GM06990 (cell line): ENCODE data around the gene CDC14A.
"Not testable (repeated sequence)": the region's sequence is repeated elsewhere in the genome, so short reads cannot be mapped to it uniquely, and the experiment has no call there.

Experiments
- DNase-seq: peaks from one replicate; pipeline ENCODE4 v3.0.0-alpha.2; 2011; ENCODE audit not compliant: insufficient read length; ENCODE audit errors: extremely low read depth
- H3K27me3 ChIP-seq: replicated peaks from 2 replicates; pipeline ENCODE4 v1.6.0; 2011; ENCODE audit warnings: low read length; ENCODE audit not compliant: control insufficient read depth, insufficient read depth
- H3K36me3 ChIP-seq: 2 replicates; pipeline ENCODE4 v1.5.1; 2011; ENCODE audit warnings: low read length; ENCODE audit not compliant: control insufficient read depth, insufficient read depth
- H3K4me3 ChIP-seq: replicated peaks from 2 replicates; pipeline ENCODE4 v1.5.1; 2011; ENCODE audit warnings: low read depth, mild to moderate bottlenecking, control low read depth, low read length
- CTCF ChIP-seq: IDR thresholded peaks from 2 replicates; pipeline ENCODE4 v1.5.1; 2011; ENCODE audit warnings: low read length, control low read depth, mild to moderate bottlenecking, inconsistent platforms; ENCODE audit not compliant: insufficient read depth, poor library complexity, severe bottlenecking

The CDC14A gene

DNA sequence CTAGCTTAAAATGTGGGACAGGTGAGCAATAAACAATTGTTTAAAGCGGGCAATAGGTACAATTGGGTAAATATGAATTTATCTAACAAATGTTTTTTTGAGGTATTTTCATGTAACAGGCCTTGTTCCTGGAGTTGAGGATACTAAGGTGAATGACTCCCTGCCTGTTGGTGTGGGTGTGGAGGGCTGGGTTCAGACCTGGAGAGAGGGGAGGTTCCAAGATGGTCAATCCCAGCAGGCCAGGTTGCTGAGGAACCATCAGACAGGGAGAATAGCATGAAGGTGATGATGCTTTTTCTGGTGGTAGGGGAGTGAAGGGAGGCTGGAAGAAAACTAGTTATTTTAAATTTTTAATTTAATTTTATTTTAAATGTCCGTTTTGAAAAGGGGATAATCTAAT lies 46.3 kb downstream of the CDC14A start:
- TF ChIP-seq CTCF: no peak
- Histone ChIP-seq H3K36me3 (no peaks in the 10 kb centered on the region), H3K27me3 (no peaks in the 10 kb centered on the region)

DNA sequence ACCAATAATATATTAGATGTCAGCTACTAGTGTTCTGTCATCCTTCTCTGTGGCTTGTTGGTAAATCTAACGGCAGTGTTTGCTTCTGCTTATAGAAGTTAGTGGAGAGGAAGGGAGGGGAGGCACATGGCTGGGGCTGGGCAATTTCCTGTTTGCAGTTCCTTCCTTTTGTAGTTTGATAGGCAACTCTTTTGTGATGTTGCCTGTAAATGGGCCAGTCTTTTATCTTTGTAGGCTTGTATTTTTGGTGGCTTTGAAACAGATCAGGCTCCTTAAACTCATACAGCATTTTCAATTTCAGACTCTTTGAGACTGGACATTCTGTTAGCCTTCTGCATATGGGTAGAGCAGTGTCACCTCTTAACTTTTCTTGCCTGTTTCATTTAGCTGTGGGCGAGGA lies 48.1 kb downstream of the CDC14A start:
- no peak for TF ChIP-seq CTCF
- no peak overlapping the region for H3K4me3 ChIP-seq
- no peaks in the 10 kb centered on the region for H3K36me3 ChIP-seq
- DNase-seq: no peak
- H3K27me3 ChIP-seq: no peaks in the 10 kb centered on the region

More for the DNA sequence above, 46.3 kb downstream of the CDC14A start:
- no peak overlapping the region for H3K4me3 ChIP-seq
- DNase-seq: no peak

DNA sequence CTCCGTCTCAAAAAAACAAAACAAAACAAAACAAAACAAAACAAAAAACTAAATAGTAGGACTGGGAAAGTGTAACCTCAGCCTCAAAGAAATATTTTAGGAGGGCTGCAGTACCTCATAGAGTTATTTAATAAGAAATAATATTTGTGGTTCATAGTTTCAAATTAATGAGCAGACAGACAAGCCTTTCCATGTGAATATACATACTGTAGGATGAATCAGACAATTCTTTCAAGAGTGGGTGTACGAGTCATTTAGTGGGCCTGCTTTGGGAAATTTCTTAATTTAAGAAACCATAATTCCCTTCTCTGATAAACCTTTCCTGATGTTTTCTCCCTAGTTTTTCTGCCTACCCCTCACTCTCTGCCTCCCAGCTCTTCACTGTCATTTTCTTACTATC lies 52.5 kb downstream of the CDC14A start:
- DNase-seq: no peak
- H3K27me3 ChIP-seq: no peaks in the 10 kb centered on the region
- no peak overlapping the region for H3K4me3 ChIP-seq
- no peak for TF ChIP-seq CTCF
- no peaks in the 10 kb centered on the region for H3K36me3 ChIP-seq

DNA sequence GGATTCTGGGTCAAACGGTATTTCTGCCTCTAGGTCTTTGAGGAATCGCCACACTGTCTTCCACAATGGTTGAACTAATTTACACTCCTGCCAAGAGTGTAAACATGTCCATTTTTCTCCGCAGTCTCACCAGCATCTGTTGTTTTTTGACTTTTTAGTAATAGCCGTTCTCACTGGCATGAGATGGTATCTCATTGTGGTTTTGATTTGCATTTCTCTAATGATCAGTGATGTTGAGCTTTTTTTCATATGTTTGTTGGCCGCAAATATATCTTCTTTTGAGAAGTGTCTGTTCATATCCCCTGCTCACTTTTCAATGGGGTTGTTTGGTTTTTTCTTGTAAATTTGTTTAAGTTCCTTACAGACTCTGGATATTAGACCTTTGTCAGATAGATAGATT lies 53.6 kb downstream of the CDC14A start:
- not testable (repeated sequence) for H3K36me3 ChIP-seq, DNase-seq, H3K27me3 ChIP-seq, H3K4me3 ChIP-seq

- not testable (repeated sequence) for H3K27me3 ChIP-seq, DNase-seq, H3K36me3 ChIP-seq, H3K4me3 ChIP-seq
Measured at GRCh38 chr1:100407390-100407789, 55.1 kb downstream of the CDC14A start.

DNA sequence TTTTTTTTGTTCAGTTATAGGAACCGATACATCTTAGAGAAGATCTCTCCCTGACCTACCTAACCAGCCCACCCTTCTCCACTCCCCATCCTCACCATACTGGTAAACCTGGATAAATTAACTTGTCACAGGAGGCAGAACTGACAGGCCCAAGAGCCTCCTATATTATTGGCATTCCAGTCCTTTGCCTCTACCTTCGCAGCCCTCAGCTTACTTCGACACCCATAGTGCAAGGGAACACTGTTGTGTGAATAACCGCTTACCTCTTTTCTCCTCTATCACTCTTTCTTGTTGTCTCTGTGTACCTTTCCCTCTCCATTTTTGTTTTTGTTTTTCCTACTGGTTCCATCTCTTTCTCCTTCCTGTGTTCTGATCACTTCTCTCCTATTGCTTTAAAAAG lies 58.7 kb downstream of the CDC14A start:
- DNase-seq: no peak
- no peak for TF ChIP-seq CTCF

DNA sequence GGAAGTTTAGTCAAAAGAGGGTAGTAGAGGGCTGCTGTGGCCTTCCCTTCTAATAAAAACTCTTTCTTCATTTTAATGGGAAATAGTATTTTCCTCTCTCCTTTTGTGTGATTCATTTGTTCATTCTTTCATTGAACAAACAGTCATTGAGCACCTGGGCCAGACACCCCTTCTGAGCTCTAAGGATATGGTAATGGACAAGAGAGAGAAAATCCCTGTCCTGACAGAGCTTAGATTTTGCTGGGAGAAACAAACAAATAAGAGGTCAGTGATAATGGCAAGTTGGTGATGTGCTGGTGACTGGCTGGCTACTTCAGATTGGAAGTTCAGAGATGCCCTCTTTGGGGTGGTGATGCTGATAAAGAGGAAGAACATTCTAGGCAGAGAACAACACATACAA lies 59.3 kb downstream of the CDC14A start:
- no peaks in the 10 kb centered on the region for H3K27me3 ChIP-seq
- TF ChIP-seq CTCF: no peak
- no peak for DNase-seq

More for the DNA sequence above, 58.7 kb downstream of the CDC14A start:
- Histone ChIP-seq H3K4me3 (no peak overlapping the region), H3K27me3 (no peaks in the 10 kb centered on the region), H3K36me3 (no peaks in the 10 kb centered on the region)

More for the DNA sequence above, 59.3 kb downstream of the CDC14A start:
- Histone ChIP-seq H3K4me3 (no peak overlapping the region), H3K36me3 (no peaks in the 10 kb centered on the region)
